Renal pelvis (tissue), 4 donors: ENCODE results near the gene SFXN5. TPM values are rescaled to one million over a fixed set of nuclear protein-coding genes. Genes with fewer than 3 reads are reported as not detected.
"Not testable (repeated sequence)": the region's sequence is repeated elsewhere in the genome, so short reads cannot be mapped to it uniquely, and the experiment has no call there.

Experiments
- DNase-seq: peaks from one replicate; pipeline ENCODE4 v3.0.0-alpha.2; 2013
- polyA plus RNA-seq, 3 donors: library from polyadenylated mRNA; unstranded; fragments of 120-200 nt; gene quantifications; one replicate each; pipeline ENCODE4 v1.2.1, GENCODE V29; 2013; ENCODE audit not compliant: insufficient read length in 3 of 3

SFXN5 gene
- polyA plus RNA-seq, 3 donors = 28.8 to 32.8 (median 30.1) TPM

DNA sequence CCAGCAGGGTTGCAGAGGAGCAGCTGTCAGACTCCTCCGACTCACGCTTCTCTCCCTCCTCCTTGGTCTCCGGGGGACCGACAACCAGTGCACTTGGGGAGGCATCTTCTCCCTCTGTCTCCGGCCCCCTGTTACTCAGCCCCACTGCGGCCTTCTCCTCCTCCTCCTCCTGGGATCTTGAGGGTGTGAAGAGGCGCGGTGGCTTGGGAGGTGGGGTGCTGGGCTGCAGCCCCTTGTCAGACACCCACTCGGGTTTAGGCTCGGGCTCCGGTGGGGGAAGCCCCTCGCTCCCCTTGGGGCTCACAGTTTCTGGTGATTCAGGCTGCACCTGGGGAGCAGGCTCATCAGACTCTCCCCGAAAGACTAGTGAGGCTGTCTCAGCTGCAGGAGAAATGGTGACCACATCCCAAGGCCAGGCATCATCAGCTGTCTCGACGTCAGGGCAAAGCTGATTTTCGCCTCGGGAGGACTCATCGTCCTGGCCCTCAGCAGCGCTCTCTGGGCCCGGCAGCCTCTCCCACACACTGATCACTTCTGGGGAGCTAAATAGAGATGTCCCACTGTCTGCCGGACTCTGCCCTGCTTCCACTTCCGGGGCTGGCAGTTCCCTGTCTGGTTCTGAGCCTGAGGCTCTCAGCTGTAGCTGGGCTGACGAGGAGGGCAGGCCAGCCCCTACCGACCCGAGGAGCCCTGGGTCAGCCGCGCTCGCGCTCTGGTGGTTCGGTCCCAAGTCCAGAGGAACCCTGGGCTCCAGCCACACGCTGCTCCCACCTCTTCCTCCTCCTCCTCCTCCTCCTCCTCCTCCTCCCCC, 9.0 kb upstream of the SFXN5 start:
- DNase-seq = no peak

DNA sequence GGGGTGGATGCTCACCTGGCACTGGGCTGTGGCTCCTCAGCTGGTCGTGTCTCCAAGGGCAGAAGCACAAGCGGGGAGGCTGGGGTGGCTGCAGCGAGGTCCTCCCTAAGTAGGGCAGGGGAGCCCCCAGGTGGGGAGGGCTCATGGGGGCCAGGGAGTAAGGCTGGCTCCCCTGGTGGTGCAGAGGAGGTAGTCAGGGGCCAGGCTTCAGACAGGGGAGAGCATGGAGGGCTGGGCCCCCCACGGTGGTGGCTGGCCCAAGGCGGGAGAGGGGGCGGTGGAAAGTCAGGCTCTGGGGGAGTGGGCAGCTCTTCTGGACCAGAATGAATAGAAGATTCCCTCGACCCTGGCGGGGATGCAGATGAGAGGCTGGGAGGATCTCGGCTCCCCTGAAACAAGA, 8.1 kb upstream of the SFXN5 start:
- no peak for DNase-seq

DNA sequence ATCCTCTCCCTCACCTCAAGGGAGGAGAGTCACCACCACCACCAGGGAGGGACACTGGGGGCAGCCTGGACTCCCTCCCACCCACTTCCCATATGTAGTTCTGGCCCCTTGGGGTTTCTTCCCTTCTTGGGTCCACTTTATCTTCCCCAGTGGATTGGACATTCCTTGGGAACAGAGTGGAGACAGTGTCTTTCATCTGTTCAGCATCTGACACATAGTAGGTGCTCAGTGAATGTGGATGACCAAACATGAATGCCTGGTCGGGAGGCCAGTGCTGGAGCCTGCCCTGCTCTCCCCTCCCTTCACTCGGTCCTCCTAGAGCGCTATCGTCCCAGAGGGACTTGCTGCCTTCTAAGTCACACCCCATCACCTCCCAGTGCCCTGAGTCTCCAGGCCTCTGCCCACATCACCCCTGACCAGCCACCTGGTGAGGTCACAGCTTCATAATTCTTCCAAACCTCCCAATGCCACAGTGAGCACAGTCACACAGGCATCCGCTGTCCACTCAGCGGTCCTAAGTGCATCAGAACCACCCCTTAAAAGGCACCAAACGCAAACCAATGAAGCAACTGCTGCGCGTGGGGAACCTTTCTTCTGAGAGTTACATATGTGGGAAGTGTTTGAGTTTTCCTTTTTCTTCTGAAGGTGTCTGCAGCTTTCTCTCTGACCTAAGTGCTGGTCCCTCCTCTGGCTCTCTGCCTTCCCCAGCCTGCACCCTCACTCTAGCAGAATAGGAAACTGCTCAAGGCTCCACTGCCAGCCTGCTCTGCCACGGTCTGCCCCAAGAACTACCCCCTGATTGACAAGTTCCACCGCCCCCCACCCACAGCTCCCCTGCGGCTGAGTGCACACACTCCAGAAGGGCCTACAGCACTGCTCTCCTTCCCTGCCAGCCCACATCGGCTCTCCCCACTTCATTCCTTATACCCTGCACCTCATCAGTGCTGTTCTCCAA, 7.2 kb upstream of the SFXN5 start:
- DNase-seq = no peak

DNA sequence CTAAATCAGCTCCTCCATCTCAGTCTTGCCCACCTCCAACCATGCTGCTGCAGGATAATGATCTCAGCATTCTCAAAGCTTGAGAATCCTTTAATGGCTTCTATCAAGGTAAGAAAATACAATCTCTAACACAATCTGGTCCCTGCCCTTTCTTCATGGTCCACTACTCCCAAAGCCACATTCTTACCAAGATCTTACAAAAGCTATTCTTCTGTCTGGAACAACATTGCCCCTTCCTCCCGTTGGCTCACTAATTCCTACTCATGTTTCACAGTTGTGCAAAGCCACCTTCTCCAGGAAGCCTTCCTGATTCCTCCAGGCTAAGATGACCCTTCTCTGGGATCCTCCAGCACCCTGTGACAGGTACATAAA, 5.9 kb upstream of the SFXN5 start:
- DNase-seq = no peak

DNA sequence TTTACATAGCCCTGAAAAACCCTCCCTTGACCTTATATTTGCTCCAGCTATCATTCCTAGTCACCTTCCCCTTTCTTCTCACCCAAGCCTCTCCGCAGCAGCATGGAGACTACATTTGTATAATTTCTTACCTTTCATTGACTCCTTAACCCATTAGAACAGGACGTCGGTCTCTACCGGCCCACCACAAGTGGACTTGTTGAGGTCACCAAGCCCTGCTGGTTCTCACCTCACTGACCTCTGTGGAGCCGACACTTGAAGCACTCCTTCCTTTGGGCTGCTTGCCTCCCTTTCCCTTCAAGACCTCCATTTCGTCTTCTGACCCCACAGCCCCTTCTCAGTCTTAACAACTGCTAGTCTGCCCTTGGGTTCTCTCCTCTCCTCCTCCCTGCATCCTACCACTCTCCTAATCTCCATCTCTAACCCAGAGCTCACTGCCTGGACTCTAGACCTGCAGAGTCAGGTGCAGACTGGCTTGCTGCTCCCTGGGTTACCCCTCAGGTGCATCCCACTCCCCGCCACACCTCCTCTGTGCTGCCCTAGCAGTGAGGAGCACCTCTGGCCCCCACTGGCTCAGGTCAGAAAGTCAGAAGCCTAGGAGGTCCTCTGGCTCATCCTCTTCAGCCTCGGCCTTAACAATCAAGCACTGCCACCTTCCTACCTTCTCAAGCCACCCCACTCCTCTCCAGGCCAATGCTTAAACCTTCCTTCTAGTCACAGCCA, 5.3 kb upstream of the SFXN5 start:
- DNase-seq = no peak

DNA sequence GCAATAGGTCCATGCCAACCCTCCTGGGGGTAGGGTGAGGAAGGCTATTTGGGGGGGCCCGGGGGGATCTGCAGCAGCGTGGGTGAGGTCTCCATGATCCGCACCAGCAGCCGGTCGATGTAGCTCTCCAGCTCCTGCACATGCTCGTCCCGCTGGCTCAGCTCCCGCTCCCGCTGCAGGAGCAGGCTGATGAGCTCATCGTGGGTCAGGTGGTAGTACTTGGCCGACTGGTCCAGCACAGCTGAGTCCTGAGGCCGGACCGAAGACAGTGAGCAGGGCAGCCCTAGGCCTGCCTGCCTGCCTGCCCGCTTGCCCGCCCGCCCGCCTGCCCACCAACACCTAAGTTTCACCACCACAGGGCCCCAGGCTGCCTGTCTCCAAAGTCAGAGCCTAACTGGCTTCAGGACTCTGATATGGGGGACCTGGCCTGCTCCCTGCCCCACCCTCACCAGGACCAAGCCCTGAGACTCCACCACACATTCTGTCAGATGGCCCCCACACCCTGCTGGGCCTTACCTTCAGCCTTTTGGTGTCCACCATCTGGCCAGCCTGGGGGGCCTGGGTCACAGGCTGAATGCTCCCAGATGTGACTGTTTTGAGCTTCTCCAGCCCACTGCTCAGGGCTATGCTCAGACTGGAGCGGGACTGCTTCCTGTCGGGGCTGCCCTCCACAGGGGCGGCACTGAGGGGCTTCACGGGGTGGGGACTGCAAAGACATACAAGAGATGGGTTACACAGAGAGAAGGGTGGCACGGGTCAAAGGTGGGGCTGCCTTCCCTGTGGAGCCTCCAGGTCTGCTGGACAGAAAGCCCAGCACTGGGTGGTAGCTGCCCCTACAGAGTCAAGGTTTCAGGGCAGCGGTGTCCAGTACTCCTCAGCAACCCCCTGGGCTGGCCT, 4.2 kb upstream of the SFXN5 start:
- no peak for DNase-seq

DNA sequence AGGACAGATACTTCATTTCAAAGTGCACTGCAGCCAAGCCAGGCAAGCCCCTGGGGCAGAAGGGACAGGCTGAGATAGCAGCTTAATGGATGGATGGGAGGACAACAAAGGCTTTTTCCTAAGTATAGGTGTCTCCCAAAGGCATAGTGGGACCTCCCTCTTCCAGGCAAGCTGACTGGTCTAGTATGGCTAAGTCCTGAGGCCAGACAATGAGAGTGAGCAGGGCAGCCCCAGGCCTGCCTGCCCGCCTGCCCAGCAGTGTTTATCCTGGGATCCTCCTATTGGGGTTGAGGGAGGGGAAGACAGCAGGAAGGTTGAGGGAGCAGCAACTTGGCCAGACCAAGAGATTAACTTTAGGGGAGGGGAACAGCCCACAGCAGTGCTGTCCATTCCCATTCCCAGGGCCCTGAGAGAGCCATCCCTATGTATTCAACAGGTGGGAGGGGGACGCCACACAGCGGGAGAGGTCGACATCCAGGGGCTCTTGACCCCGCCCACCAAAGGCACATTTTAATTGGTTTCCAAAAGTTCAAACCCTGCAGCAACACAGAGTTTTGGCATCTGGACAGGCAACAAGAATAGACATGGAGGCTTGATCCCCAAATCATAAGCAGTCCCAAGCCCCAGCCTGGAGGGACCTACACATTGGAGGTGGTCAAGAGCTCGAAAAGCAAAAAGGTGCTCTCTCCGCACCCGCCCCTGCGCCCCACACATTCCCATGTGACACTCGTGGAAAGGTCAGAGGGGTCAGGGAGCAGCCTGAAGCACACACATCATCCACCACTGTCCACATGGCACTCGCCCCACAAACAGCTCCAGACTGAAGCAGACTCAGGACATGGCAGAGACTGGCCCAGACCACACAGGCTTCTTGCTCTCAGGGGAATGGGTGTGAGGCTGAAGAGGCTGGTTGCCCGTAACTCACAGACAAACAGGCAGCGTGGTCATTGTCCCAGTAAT, 2.9 kb upstream of the SFXN5 start:
- no peak for DNase-seq

DNA sequence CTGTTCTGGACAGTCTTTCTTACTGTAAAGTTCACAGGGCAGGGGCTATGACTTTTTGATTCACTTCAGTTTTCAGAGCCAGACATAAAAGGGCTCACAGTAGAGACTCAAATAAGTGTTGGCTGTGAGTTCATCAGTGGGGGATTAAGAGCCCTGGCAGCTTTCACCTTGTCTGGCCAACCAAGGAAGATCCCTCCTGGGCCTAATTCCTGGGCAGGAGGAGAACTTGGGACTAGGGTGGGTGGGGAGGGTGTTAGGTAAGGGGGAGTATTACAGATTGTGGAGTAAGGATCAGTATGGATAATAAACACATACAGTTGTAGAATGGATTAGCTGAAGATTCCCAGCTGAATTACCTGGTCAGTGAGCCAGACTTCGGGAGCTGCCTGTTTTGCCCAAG, 904 bp upstream of the SFXN5 start:
- DNase-seq = no peak

DNA sequence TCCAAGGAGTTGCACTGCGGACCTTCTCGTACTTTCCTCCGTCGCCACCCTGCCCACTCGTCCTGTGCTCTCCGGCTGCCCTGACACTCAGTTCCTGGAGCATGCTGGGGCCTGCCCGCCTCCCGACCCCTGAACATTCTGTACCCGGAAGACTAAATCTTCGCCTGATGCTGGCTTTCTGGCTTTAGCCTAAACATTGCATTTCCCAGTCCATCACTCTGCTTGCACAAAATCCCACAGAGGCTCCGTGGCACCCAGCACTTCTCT, 550 bp upstream of the SFXN5 start:
- no peak for DNase-seq

DNA sequence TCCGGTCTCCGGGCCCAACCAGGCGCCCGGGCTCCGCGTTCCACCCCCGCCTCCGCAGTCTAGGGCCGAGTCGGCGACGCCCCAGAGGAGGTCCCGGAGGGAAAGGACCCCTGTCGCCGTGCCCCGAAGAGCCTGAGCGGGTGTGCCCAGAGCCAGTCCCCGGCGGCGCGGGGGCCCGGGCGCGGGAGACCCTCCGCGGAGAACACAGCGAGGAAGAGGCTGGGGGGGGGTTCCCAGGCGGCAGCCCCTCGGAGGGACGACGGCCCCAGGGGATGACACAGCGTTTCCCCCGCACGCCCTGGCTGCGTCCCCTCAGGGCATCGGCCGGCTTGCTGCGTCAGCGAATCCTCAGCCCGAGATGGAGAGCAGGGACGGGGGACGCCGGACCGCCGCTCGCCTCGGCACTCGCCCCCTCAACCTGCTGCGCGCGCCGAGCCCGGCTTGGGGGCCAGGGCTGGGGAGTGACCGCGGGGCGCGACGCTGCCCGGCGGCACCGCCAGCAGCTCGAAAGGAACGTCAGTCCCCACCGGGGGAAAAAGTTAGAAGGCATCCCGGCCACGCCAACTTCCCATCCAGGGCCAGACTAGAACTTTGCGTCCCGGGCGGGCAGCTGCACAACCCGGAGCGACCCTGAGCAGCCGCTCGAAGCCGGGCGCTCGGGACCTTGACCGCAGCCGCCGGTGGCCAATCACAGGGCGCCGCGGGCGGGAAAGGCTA, 711 bp downstream of the SFXN5 start:
- DNase-seq = no peak

DNA sequence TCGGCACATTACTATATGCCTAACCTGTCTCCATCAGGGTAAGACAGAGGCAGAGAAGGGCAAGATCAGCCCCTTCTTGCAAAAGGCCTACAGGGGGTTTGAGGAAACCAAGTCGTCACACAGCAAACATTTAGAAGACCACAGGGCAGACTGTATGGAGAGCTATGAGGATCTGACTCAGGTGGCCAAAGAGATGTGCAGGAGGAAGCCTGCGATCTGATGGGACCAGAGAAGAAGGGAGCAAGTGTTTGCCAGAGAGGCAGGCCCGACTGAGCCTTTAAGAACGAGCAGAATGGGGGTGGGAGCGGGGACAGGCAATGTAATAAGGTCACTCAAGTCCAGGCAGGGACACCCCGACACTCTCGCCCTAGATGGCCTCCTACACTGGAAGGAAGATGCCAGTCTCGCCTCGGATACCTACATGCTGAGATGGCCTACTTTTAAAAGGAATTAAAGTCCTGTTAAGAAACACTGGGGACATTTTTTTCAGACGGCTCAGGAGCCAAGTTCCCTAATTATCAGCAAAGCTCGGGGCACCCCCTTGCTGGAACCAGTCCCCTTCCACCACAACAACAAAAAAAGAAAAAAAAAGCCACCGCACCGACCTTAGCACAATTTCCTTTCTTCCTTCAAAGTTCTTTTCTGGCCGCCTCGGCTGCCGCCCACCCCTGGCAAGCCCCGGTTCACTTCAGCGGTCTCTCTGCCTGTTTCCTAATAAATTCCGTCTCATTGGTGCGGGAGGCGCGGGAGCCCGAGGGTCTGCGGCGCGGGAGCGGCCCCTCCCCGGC, 1.5 kb downstream of the SFXN5 start:
- no peak for DNase-seq

DNA sequence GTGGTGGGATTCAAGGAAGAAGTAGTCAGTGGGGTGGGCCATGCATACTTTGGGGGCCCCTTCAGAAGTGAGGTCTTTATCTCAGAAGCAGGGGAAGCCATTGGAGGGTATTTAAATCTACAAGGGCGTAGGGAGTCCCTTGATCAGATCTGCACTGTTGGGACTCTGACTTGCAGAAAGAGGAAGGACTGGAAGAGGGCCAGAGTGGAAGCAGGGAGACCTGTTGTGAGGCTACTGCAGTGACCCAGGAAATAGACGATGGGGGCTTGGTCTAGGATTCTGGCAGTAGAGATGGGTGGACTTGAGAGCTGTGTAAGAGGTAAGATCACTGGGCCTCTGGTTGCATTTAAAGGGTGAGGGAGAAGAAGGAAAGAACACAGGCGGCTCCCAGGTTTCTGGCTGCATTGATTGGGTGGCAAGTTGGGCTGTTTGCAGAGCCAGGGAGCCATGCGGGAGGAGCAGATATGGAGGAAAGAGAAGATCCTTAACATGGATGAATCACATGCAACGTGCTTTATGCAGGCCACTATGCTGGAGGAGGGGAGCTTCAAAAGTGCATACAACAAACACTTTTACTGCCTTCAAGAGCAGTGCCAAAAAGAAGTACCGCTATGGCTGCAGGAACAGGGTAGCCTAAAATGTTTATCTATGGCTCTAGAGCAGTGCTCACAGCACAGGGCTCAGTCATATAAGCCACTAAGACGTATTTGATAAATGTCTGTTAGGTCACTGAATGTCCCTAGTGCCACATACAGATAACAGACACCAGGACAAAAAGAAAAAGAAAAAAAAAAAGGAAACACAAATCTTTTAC, 2.3 kb downstream of the SFXN5 start:
- DNase-seq = no peak

DNA sequence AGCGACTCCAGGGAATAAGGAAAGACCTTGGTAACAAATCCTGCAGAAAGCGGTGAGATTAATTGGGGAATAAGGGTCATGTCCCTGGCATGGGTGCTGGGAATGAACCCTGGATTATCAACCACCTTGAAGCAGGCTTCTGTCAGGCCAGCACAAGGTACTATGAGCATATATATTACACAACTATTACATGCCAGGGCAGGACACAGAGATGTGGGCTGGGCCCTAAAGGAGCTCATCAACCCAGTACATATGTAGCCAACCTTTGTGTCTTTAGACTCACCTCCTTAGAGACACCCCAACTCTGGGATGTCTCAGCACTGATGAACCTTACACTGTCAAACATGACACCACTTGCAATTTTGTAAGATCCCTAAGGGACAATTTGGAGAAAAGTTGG, 3.4 kb downstream of the SFXN5 start:
- DNase-seq = no peak

DNA sequence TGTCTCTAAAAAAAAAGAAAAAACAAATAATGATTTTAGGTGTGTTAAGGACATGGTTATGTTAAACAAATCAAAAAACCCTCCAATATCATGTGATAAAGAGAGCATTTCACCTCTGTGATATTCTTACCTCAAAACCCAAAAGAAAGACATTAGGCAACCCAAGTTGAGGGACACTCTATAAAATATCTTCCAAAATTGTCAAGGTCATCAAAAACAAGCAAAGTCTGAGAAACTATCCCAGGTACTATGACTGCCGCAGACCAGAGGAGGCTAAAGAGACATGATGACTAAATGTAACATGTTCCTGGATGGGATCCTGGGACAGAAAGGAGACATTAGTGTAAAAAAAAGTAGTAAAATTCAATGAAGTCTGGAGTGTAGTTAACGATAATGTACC, 4.5 kb downstream of the SFXN5 start:
- no peak for DNase-seq

DNA sequence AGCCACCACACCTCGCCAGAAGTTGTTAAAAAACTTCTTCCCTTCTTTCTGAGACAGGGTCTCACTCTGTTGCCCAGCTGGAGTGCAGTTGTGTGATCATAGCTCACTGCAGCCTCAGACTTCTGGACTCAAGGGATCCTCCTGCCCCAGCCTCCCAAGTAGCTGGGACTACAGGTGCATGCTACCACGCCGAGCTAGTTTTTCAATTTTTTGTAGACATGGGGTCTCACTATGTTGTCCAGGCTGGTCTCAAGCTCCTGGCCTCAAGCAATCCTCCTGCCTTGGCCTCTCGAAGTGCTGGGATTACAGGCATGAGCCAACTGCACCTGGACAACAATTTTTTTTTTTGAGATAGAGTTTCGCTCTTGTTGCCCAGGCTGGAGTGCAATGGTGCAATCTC, 6.4 kb downstream of the SFXN5 start:
- DNase-seq = not testable (repeated sequence)

DNA sequence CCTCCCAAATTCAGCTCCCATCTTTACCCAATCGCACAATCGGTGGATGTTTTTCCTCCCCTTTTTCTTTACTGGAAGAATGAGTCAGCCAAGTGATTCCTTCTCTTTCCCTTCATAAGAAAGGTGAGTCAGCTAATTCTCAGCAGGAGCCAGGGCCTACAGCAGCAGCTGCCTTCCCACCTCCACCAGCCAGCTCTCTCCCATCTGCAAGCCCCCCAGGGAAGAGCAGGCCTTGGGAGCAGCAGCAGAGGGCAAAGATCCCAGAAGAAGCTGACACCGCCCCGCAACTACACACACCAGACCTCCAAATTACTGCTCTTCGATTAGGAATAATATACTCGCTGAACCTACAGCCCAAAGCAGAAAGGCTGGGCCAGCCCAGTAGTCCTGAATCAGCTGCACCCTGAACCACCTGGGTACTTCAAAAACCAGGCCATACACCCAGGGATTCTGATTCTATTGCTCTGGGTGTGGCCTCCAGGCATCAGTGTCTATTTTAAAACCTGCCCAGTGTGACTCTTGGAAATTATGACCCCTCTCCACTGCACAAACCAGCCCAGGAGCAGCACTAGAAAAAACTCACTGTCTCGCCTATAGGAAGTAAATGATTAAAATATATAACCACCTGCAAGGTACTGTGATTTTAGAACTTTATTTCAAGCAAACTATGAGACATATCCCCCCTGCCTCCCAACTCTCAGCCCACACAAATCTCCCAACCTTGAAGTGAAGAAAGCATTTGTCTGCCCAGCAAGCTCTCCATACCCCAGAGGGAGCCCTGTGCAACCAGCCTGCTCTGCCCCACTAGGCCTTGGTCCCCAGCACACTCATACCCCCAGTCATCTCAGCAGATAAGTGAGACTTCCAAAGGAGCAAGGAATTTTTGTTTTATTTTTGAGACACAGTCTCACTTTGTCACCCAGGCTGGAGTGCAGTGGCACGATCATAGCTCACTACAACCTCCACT, 7.3 kb downstream of the SFXN5 start:
- DNase-seq = no peak

DNA sequence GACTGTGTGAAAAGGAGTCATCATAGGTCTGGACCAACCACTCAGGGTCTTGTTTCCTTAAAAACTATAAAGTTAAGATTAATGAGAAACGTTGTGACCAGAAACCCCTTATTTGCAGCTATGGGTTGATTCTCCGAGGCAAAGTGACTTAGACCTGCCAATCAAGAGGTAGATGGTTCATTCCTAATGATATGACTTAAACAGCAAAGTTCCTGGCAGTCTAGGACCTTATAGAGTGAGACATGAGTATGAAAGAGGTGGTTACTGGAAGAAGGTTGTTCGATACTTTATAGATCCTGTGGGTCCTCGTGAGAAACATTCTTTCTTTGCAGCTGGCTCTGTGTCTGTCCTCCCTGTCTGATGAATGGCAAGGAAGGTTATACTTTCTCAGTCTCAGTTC, 8.0 kb downstream of the SFXN5 start:
- no peak for DNase-seq
